ENCODE results near the gene TJP3. TPM values are rescaled to one million over a fixed set of nuclear protein-coding genes. Genes with fewer than 3 reads are reported as not detected.

The TJP3 gene
- total RNA-seq (26.5 TPM), polyA plus RNA-seq (ENCODE audit: insufficient read depth, low read depth, low replicate concordance) (32.5 TPM)
- long read RNA-seq, donor 1: 0 reads
- long read RNA-seq, donor 2: 0 reads
- long read RNA-seq, donor 3, partial matches to known transcripts: 10 of 10 reads
- long read RNA-seq, donor 3, other reads (novel, unspliced or antisense): 0 of 10 reads
- long read RNA-seq, donor 4, partial matches to known transcripts: 0 of 1 reads
- long read RNA-seq, donor 4, other reads (novel, unspliced or antisense): 0 of 1 reads
- long read RNA-seq, donor 5: 0 reads
- long read RNA-seq, donor 6: 0 reads
- long read RNA-seq, donor 7, transcript TJP3-207 (21 exons, 3,068 nt): major isoform, 17 of 39 reads
- long read RNA-seq, donor 7, transcript TJP3-202 (21 exons, 3,350 nt): minor isoform, 8 of 39 reads
- long read RNA-seq, donor 7, partial matches to known transcripts: 11 of 39 reads
- long read RNA-seq, donor 7, other reads (novel, unspliced or antisense): 3 of 39 reads
- long read RNA-seq, donor 8, partial matches to known transcripts: 0 of 1 reads
- long read RNA-seq, donor 8, other reads (novel, unspliced or antisense): 0 of 1 reads
- long read RNA-seq, donor 9: 0 reads
- long read RNA-seq, donor 10: 0 reads

- Histone ChIP-seq H3K27ac (ENCODE audit: low read depth in 2 of 2, low read length in 2 of 2) (peak within 1 kb of the TSS; percentile 81 to 83), H3K36me3 (ENCODE audit: control insufficient read depth in 2 of 3, insufficient read depth in 3 of 3, low read length in 3 of 3) (no peaks in the 10 kb centered on the region), H3K9me3 (ENCODE audit: control insufficient read depth in 2 of 3, insufficient read depth in 1 of 3, low read length in 3 of 3) (no peaks in the 10 kb centered on the region), H3K4me1 (ENCODE audit: control insufficient read depth in 2 of 3, insufficient read depth in 2 of 3, low read depth in 1 of 3, low read length in 3 of 3) (peaks cover 0 to 11% (median 0%) of the 10 kb centered on the region in 3 donors), H3K9ac (ENCODE audit: low read length in 3 of 3) (peak within 1 kb of the TSS in 1 of 3 donors; percentile 61), H3K4me3 (ENCODE audit: low read length in 3 of 3) (peak within 1 kb of the TSS in 2 of 3 donors; percentile 24 to 56), H3K27me3 (ENCODE audit: control insufficient read depth, insufficient read depth, low read length) (no peaks in the 10 kb centered on the region)
- TF ChIP-seq CTCF (IDR thresholded peaks at IDR 0.05; ENCODE audit: borderline replicate concordance, extremely low read depth, insufficient read depth): no peak
- FAIRE-seq (no peak), DNase-seq (peak in 3 of 5 donors; percentile 64 to 84 (median 70))
- intact Hi-C loops (cut with DNase I): no loop called here
Observed at GRCh38 chr19:3708207-3708931, at the start of gene TJP3. Gene TJP3 (plus strand): TSS chr19:3708384. CDS start chr19:3728433, 20,049 bp downstream.

GRCh38 chr19:3658870-3659745 is 49.1 kb upstream of the TJP3 start:
- no peak overlapping the region for H3K4me3 ChIP-seq (ENCODE audit: low read length in 3 of 3)
- TF ChIP-seq CTCF (IDR thresholded peaks at IDR 0.05; ENCODE audit: borderline replicate concordance, extremely low read depth, insufficient read depth): no peak
- intact Hi-C loops (cut with DNase I): no loop called here
- no peak for FAIRE-seq
- no peaks in the 10 kb centered on the region for H3K4me1 ChIP-seq (ENCODE audit: control insufficient read depth in 2 of 3, insufficient read depth in 2 of 3, low read depth in 1 of 3, low read length in 3 of 3)
- no peak for DNase-seq
- H3K27ac ChIP-seq (ENCODE audit: low read depth in 2 of 2, low read length in 2 of 2): no peak overlapping the region
- H3K9ac ChIP-seq (ENCODE audit: low read length in 3 of 3): no peak overlapping the region
- peaks cover 4 to 19% (median 8%) of the 10 kb centered on the region in 3 donors for H3K36me3 ChIP-seq (ENCODE audit: control insufficient read depth in 2 of 3, insufficient read depth in 3 of 3, low read length in 3 of 3)
- H3K27me3 ChIP-seq (ENCODE audit: control insufficient read depth, insufficient read depth, low read length): no peaks in the 10 kb centered on the region
- H3K9me3 ChIP-seq (ENCODE audit: control insufficient read depth in 2 of 3, insufficient read depth in 1 of 3, low read length in 3 of 3): no peaks in the 10 kb centered on the region

- no peak overlapping the region for H3K4me3 ChIP-seq (ENCODE audit: low read length in 3 of 3)
- intact Hi-C loops (cut with DNase I): no loop called here
- no peaks in the 10 kb centered on the region for H3K9me3 ChIP-seq (ENCODE audit: control insufficient read depth in 2 of 3, insufficient read depth in 1 of 3, low read length in 3 of 3)
- DNase-seq (no peak), FAIRE-seq (no peak)
- no peaks in the 10 kb centered on the region for H3K4me1 ChIP-seq (ENCODE audit: control insufficient read depth in 2 of 3, insufficient read depth in 2 of 3, low read depth in 1 of 3, low read length in 3 of 3)
- H3K27me3 ChIP-seq (ENCODE audit: control insufficient read depth, insufficient read depth, low read length): no peaks in the 10 kb centered on the region
- no peak overlapping the region for H3K27ac ChIP-seq (ENCODE audit: low read depth in 2 of 2, low read length in 2 of 2)
- TF ChIP-seq CTCF (IDR thresholded peaks at IDR 0.05; ENCODE audit: borderline replicate concordance, extremely low read depth, insufficient read depth): no peak
- peaks cover 4 to 19% (median 8%) of the 10 kb centered on the region in 3 donors for H3K36me3 ChIP-seq (ENCODE audit: control insufficient read depth in 2 of 3, insufficient read depth in 3 of 3, low read length in 3 of 3)
- no peak overlapping the region for H3K9ac ChIP-seq (ENCODE audit: low read length in 3 of 3)
Observed at GRCh38 chr19:3659746-3660112, 48.5 kb upstream of the TJP3 start.
